ENCODE results near the gene SLC6A6.

- TF ChIP-seq CTCF (conservative IDR thresholded peaks at IDR 0.05 in 1 of 2, IDR thresholded peaks at IDR 0.05 in 1 of 2; ENCODE audit: low read depth in 1 of 2, low read length in 2 of 2) (no peak), EZH2 (IDR thresholded peaks at IDR 0.05; ENCODE audit: low read length, missing control alignments) (no peak)
These were observed 28.5 kb upstream of the SLC6A6 start for GRCh38 chr3:14373753-14374376.
